GM18499 (cell line): ENCODE measurements around the gene NFIA.

ENCODE experiments used
- ATAC-seq: cut with Tn5 transposase; IDR thresholded peaks from one replicate; pipeline ENCODE4 v1.9.1; 2021; ENCODE audit warnings: moderate number of reproducible peaks; ENCODE audit not compliant: insufficient read depth, unreplicated experiment

The NFIA gene

DNA sequence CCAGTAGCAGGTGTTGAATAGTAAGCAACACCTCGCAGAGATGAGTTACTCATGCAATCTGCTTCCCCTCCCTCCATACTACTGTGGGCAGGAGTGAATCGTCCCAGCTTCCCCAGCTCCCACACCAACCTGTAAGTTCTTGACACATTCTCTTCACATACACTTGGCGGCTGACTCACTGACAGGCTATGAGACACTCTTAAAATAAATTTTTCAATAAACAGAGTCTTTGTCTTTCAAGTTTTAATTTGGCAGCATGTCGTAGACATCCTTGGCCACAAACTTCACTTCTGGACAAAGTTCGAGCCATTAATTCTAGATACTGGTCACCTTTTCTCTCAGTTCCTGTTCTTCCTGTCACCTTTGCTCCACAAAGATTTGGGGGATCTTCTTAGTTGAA is 351.9 kb downstream of the NFIA start:
- ATAC-seq: no peak

DNA sequence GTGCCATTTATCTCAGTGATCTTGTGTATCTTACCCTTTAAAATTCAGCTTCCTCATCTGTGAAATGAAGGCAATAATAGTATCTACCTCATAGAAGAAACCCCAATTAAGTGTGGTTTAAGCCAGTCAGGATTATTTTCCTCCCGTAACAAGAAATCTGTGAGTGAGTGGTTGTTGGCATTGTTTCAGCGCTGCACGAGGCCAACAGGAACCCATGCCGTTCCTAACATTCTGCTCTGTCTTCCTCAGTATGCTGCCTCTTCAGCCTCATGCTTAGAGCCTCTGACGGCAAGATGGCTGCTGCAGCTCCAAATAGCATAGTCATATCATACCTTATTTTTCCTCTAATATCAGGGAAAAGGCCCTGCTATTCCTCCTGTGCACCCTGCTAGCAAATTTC is 352.9 kb downstream of the NFIA start:
- ATAC-seq: no peak

DNA sequence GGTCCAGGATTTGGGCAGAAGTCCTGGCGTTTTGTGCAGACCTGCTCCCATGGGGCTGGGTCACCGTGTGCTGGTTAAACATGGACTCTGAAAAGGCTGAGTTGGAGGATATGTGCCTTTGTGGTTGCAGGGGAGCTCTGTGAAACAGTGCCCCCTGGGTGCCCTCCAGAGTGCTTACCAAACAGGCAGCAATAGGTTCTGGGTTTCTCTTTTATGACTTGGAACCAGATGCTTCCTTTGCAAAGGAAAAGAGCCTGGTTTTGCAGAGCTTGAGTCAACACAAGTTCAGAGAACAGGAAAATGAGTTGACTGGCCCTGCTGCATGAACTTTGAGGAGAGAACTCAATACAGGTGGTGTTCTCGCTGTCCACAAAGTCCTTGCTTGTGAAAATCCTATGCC is 353.7 kb downstream of the NFIA start:
- ATAC-seq: no peak

DNA sequence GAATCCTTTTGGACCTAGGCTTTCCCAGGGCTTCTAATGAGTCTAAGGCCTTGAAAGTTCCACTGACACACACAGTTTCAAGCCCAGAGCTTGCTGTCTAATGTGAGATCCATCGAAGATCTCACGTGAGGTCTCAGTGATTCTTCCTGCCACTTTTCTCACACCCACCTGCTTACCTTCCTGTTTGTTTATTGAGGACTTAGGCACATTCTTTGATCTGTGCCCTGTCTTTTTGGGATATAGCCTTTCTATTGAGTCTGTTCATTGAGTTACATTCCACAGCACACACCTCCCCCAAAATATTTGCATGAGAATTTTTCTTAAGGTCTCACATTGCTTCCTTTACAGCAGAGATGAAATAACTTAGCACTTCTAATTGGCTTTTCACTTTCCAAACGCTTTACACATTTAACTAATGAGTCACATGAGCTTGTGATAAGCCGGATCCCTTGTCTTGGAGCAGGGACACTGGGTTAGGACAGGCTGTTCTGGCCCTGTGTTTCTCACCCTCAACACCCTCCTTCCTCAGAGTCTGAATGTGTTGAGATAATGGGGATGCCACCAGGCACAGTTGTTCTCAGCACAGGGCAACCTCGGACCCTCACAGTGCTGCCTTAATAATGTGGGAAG is 354.2 kb downstream of the NFIA start:
- ATAC-seq: no peak

DNA sequence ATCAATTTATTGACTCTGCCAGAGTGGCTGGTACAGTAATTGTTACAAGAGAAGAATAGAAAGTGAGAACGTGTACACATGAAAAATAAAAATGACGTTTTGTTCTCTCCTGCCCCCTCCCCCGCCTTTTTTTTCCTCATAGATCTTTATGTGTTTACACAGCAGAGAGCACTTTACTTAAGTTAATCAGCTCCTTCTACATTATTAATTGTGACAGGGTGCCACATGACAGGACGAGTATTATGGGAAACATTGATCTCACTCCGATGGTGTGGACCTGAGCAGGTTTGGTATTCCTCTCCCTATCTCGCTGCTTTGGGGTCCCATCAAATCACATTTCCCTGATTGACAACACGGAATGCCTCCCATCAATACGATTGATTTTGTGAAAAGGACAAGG is 356.9 kb downstream of the NFIA start:
- no peak for ATAC-seq

DNA sequence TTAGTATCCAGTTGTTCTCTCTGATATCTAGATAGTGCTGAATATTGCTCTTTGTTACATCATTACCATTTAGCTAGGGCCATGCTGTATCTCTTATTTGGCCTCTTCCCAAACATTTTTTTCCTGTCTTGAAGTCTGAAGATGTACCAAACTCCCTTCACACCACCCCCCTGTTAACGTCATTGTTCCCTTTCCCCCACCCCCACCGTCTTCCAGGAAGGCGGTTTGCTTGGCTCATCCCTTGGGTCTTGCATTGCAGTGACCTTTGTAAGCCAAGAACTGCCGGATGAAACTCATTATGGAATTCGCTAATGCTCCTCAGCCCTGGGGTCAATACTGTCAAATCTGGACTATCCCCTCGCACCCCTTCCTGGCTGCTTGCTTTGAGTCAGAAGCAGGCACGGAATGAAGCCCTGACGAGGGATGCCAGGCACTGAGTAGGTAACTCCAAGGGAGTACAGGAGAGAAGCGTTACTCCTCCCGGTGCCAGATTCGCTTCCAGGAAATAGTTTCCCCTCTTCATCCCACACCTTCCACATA is 359.4 kb downstream of the NFIA start:
- ATAC-seq: no peak

DNA sequence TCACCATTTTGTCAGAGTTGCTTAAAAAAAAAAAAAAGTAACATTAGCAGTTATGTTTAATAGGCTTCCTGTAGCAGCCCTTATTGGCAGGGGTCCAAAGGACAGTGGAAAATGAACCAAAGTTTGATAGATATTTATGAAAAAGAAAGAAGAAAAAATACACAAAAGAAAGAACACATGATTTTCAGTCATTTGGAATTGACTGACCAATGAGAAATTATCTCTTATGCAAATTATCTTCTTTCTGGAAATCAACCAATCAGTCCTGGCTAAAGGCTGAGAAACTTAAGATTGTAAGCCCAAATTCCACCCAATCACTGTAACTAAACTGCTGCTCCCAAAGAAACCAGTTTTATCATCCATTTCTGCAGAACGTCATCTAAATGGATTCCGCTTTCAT is 360.2 kb downstream of the NFIA start:
- ATAC-seq: no peak

DNA sequence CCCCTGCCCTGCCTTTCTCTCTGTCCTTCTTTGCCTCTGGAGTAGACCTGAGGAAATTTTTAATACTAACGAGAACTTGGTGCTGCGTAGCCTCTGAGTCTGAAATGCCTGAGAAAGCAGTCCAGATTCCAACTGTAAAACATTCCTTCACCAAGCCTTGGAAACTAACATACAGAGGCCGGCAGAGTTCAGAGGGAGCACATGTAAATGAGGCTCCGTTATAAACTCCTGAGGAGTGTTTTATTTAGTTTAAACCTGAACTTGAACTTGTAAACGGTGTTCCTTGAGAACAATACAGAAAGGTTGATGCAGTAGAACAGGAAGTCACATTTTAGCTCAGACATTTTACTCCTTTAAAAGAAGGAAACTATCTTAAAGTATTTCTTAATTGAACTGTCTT is 361.9 kb downstream of the NFIA start:
- no peak for ATAC-seq

DNA sequence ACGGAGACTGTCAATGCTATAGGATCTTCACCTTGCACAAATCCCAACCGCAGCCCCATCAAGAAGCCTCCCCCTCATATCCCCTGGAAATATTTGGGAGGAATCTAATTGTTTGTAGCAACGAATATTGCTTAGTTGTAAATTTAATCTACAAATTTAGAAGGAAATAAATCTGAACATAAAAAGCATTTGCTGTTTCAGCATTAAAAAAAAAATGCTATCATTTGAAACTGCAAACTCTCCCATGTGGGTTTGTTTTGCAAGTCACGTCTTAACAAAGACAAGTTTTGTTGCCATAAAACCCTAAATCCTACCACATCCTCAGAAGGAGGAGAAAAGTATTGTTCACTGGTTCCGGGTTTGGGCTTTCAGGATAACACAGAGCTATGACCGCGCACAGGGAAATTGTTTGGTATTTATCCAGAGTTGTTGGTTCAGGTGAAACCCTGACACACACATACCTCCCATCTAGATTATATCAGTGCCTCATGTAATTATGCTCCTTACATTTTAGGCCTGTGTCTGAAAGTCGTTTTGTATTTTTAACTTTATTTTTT is 363.0 kb downstream of the NFIA start:
- no peak for ATAC-seq

DNA sequence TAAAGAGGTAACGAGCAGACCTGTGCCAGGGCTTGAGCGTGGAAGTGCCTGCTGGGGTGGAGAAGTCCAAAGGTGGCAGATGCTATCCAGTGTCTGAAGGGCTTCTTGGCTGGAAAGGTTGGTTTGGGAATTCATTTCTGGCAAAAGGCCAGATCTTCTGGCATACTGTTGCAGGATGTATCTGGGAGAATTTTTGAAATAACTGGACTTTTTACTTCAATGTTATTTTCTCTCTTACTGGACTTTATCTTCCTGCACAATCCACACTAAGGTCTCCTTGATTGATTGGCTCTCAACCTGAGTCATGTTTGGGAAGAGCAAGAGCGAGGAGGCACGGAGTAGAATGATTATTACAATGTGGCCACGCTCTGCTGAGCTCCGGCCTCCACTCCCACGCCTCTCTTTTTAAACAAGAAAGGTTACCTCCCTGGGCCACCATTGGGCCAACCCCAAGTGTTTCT is 364.2 kb downstream of the NFIA start:
- no peak for ATAC-seq

DNA sequence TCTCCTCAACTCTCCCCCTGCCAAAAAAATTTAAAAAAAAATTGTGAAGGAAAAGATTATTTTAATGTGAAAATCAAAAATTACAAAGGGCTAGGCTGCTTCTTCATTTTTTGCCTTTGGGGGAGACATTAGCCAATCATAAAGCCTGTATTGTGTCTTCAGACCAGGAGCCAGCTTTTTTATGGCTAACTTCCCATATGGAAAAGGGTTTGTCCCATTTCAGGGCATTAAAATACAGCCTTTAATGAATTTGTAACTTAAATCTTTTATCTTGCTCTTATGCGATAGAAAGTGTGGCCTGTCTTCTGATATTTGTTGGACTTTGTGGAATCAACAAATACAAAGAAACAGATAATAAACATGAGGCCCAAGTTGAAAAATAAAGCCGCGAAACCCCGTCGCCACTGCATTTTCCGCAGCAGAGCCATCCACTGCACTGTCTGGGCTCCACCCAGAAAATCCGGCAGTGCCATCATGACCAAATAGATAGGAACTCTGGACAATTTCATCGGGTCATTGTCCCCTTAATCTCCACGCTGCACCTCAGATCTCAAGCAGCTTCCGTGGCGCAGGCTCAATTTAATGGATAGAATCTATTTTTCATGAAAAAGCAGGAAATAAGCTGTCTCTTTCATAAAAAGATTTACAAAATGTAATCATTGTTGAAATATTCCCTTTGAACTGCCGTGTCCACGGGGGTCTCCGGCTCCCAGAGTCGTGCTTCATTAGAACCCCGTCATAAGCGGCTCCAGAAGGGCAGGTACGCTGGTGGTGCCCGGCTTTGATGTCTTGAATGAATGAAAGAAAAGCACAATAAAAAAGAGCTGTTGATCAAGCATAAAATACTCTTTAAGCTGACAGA is 365.0 kb downstream of the NFIA start:
- no peak for ATAC-seq

DNA sequence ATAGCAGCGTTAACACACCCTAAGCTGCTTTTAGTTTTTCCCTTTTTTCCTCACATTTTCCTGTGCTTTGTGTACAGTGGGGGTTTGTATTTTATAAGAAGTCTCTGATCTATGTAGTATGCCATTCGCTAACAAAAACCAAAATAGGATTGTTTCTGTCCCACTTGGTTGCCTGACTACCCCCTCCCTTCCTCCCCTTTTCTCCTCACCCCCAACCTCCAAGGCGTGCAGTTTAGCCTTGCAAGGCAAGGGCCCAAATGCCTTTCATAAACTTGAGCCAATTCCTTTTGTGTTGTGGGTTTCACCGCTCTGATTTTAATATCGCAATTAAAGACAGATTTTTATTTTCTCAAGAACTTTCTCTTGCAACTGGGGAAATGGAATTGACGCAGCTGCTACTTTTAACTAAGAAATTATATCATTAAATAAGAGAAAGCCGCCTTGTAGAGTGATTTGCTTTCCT is 365.6 kb downstream of the NFIA start:
- ATAC-seq: no peak

DNA sequence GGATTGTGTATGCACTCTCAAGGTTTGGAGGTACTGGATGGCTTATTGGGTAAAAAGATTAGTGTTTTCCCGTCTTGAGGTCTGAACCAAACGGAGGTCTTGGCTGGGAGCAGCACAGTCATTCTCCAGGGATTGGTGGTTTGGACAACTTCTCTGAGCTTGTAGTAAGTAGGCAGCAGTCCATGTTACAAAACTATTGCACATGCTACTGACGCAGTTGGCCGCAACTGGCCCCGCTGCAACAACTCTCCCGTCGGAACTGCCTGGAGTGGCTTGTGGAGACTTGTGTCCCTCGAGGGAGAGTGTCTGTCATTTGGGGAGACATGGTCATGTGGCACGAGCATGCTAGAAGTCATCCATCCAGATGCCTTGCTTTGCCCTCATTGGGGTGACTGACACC is 366.6 kb downstream of the NFIA start:
- ATAC-seq: no peak

DNA sequence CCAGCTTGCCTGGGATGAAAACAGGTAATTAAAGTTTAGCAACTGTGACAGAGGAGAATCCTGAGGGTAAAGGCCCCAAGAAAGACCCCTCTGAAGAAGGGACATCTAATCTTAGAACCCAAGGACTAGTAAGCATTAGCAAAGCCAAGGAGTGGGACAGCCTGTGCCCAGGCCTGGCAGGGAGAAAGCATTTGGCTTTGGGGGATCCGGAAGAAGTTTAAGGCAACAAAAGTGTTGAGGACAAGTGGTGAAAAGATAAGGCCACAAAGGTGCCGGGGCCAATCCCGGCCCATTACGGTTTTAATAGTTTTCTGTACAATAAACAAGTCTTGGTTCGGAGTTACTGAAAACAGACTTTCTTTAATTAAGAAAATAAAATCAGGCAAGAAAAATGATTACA is 367.0 kb downstream of the NFIA start:
- no peak for ATAC-seq

DNA sequence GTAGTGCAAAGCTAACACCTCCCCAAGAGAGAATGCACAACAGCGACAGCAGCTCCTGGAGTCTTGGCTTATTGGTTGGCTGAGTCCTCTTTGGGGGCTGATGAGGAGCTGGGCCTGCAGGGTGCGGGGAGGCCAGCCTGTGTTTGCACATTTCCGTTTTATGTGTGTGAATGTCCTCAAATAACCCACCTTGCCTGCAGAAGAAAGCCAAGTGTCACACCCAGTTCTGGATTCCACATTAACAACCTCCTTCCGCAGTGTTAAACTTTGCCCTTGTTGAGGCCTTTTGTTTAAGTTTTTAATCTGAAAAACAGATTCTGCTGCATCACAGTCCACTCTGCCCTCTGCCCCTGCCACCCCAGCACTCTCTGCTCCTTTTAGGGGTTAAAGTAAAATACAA is 368.1 kb downstream of the NFIA start:
- ATAC-seq: no peak

DNA sequence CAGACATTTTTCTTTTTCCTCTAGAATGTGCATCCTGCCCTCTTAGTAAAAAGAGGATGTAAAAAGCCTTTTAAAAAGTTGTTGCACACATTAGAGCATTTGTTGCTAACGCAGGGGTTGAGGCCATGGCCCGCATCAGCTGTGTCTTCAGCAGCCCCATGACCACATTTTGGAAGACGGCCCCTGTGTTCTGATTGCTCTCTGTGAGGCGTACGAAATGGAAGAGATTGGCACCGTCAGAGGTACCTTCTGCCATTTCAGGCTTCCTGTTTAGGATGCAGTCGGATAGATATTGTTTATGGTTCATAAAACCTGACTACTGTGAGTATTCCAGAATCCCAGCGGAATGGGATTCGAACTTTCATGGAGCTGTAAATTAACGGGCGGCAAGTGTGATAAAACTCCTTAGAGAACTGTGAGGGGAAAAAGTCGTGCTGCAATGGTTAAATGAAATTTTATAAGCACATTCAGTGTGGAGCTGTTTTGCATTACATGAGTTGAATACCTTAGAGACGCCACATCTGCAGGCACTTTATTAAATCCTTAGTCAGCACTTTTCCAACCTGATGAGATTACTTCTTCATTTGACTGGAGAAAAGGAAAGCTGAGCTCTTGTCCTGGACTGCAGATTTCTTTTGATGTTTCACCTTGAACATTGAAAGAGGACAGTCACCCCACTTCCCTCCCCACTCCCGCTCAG is 368.7 kb downstream of the NFIA start:
- no peak for ATAC-seq

DNA sequence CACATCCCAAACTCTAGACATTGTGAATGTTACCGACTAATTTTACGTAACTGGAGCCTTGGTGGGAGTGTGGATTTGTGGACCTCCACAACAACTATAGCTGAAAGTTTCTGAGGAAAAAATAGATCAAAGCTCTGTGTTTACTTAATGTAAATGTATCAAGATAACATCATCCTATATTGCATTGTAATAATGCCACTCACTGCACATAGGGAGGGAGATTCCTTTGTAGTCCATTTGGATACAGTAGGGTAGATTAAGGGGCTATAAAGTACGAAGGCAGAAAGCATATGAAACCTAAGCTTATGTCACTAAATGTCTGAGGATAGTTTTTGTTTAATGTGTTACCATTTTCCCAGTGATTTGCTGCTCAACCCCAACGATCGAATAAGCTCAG is 369.2 kb downstream of the NFIA start:
- ATAC-seq: no peak

DNA sequence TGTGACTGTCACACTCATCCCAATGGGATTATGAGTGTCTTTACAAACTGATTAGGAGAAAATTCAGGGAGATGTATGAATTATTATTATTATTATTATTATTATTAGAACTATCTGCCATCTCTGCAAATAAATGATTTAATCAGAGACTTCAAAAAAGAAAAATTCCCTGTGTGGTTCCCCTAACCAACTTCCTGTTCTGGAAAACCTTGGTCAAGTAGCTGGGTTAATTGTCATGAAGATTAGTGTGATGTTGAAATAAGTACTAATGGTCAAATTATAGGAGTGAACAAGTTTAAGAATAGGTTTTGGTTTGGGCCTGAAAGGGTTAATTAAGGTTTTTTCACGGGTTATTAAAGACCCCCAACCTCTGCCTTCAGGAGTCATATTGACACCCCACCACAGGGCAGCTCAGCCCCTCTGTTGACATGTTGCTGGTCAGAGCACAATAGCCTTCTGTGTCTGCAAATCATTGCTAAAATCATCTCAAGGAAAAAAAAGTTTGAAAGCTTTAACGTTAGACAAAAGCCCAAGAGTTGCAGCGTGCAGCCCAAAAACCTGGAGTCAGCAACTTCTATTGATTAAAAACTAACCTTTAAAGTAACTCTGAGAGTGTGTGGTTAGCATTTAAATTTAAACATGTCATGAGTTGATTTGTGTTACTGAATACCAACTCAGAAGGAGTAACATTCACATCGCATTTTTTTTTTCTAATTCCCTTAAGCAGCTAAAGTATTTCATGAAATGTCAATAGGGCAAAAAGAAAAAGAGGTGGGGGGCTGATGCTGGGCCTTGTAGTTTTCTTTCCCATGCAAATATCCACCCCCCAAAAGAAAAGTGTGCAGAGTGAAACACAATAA is 370.0 kb downstream of the NFIA start:
- ATAC-seq: no peak

DNA sequence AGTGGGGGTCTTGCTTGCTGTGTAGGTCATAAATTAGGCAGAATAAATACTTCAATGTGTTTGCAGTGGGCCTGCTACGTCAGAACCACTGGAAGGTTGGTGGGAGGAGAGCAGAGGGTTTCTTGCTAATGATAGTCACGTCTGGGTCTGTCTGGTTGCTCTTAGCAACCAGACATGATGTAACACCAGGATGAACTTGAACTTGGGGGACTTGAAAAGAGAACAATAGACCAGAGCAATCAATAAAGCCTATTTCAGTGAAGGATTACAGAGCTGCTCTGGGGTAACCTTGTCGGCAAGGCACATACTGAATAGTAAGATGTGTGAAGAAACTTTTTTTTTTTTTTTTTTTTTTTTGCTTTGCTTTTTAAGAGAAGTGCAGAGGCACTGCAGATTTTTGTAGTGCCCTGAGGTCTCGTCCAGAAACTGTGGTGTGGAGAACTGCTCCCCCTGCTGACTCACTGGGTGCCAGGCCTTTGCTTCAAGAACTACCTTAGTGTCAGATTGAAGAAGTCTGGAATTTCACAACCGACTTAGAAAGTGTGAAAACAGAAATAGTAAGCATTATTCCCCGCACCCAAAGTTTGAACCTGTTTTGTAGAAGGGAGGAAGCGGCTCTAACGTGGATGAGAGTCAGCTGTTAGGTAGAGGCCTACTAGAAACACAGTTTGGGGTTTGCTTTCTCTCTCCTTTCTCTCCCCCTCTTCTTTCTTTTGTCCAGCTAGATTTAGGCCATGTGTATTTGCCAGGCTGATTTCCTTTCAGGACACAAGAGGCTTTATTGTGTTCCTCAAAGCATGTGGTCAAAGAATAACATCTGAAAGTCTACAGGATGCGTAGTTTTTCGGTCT is 371.0 kb downstream of the NFIA start:
- no peak for ATAC-seq
